HL-60 (cell line): ENCODE measurements around the gene NEDD8.

ENCODE experiments used
- DNase-seq, 2 experiments: peaks; one replicate each; pipeline ENCODE4 v3.0.0-alpha.2; 2010 to 2020; ENCODE audit warnings: low read depth in 1 of 2, low spot score in 1 of 2
- H3K27ac ChIP-seq: fragments of 250-450 bp; sonication (Bioruptor Pico); replicated peaks from 2 replicates; pipeline ENCODE4 v1.5.1; 2020; ENCODE audit warnings: mild to moderate bottlenecking, moderate library complexity
- H3K27me3 ChIP-seq: fragments of 250-450 bp; sonication (Bioruptor Pico); 2 replicates; pipeline ENCODE4 v1.5.1; 2021; ENCODE audit warnings: mild to moderate bottlenecking, moderate library complexity; ENCODE audit not compliant: insufficient read depth, poor library complexity, severe bottlenecking
- H3K4me3 ChIP-seq: replicated peaks from 2 replicates; pipeline ENCODE4 v1.5.1; 2011; ENCODE audit warnings: mild to moderate bottlenecking, control low read depth, low read length; ENCODE audit not compliant: insufficient read depth
- GABPA ChIP-seq: IDR thresholded peaks from 2 replicates; pipeline ENCODE4 v1.6.1; 2012; ENCODE audit warnings: low read depth
- POLR2AphosphoS5 ChIP-seq: IDR thresholded peaks from 2 replicates; pipeline ENCODE4 v1.6.1; 2012; ENCODE audit warnings: low read depth
- SPI1 ChIP-seq: IDR thresholded peaks from 2 replicates; pipeline ENCODE4 v1.6.1; 2012; ENCODE audit warnings: low read depth, mild to moderate bottlenecking, borderline replicate concordance
- TF ChIP-seq, protein P1 (sequence below): IDR thresholded peaks from one replicate; pipeline ENCODE4 v1.5.1; 2011; ENCODE audit warnings: low read length, control low read depth, inconsistent platforms; ENCODE audit not compliant: insufficient read depth
- TF ChIP-seq, protein P2 (sequence below): IDR thresholded peaks from 2 replicates; pipeline ENCODE4 v1.6.1; 2012; ENCODE audit warnings: low read depth; ENCODE audit not compliant: insufficient replicate concordance

NEDD8 gene

DNA sequence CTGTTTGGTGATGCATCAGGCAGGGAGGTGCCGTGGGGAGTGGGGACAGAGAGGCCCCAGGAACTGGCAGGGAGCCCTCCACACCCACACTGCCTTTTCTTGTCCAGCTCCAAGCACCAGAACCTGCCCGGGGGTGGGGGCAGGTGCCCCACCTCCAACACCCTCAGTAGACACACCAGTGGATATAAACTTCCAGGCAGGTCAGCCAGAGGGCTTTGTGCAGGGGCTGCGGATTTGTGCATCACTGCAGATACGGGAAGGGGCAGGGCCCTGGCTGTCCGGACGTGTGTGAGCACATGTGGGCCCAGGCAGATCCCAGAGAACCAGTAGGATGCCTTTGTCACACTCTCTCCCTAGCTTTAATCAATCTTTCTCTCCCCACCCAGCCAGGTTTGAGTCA, 32.1 kb upstream of the NEDD8 start:
- Histone ChIP-seq H3K27ac (no peak overlapping the region), H3K27me3 (no peaks in the 10 kb centered on the region), H3K4me3 (no peak overlapping the region)
- DNase-seq, result no peak
- TF ChIP-seq, protein P1, sequence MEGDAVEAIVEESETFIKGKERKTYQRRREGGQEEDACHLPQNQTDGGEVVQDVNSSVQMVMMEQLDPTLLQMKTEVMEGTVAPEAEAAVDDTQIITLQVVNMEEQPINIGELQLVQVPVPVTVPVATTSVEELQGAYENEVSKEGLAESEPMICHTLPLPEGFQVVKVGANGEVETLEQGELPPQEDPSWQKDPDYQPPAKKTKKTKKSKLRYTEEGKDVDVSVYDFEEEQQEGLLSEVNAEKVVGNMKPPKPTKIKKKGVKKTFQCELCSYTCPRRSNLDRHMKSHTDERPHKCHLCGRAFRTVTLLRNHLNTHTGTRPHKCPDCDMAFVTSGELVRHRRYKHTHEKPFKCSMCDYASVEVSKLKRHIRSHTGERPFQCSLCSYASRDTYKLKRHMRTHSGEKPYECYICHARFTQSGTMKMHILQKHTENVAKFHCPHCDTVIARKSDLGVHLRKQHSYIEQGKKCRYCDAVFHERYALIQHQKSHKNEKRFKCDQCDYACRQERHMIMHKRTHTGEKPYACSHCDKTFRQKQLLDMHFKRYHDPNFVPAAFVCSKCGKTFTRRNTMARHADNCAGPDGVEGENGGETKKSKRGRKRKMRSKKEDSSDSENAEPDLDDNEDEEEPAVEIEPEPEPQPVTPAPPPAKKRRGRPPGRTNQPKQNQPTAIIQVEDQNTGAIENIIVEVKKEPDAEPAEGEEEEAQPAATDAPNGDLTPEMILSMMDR, result no peak
- TF ChIP-seq, protein P2, sequence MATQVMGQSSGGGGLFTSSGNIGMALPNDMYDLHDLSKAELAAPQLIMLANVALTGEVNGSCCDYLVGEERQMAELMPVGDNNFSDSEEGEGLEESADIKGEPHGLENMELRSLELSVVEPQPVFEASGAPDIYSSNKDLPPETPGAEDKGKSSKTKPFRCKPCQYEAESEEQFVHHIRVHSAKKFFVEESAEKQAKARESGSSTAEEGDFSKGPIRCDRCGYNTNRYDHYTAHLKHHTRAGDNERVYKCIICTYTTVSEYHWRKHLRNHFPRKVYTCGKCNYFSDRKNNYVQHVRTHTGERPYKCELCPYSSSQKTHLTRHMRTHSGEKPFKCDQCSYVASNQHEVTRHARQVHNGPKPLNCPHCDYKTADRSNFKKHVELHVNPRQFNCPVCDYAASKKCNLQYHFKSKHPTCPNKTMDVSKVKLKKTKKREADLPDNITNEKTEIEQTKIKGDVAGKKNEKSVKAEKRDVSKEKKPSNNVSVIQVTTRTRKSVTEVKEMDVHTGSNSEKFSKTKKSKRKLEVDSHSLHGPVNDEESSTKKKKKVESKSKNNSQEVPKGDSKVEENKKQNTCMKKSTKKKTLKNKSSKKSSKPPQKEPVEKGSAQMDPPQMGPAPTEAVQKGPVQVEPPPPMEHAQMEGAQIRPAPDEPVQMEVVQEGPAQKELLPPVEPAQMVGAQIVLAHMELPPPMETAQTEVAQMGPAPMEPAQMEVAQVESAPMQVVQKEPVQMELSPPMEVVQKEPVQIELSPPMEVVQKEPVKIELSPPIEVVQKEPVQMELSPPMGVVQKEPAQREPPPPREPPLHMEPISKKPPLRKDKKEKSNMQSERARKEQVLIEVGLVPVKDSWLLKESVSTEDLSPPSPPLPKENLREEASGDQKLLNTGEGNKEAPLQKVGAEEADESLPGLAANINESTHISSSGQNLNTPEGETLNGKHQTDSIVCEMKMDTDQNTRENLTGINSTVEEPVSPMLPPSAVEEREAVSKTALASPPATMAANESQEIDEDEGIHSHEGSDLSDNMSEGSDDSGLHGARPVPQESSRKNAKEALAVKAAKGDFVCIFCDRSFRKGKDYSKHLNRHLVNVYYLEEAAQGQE, result no peak
- no peak for TF ChIP-seq GABPA

DNA sequence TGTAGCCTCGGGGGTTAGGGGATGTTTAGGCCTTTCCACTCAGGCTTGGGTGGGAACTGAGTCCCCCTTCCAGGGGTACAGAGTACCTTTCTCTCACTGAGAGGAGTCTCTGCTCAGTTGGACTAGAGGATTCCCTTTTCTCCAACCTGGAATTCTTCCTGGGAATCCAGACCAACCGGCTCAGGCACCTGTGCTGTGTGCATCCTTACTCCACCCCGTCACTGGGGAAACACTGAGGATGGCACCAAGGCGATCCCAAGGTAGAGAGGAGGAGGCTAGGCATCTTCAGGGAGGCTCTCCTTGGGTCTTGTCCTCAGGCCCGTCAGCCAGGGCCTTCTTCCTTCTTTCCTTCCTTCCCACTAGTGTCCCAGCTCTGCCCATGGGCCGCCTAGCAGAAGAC, 31.7 kb upstream of the NEDD8 start:
- TF ChIP-seq GABPA (no peak), POLR2AphosphoS5 (no peak), SPI1 (no peak)
- TF ChIP-seq, protein P2, result no peak
- TF ChIP-seq, protein P1, result no peak
- no peak overlapping the region for H3K4me3 ChIP-seq
- H3K27ac ChIP-seq, result no peak overlapping the region
- no peaks in the 10 kb centered on the region for H3K27me3 ChIP-seq
- no peak for DNase-seq

DNA sequence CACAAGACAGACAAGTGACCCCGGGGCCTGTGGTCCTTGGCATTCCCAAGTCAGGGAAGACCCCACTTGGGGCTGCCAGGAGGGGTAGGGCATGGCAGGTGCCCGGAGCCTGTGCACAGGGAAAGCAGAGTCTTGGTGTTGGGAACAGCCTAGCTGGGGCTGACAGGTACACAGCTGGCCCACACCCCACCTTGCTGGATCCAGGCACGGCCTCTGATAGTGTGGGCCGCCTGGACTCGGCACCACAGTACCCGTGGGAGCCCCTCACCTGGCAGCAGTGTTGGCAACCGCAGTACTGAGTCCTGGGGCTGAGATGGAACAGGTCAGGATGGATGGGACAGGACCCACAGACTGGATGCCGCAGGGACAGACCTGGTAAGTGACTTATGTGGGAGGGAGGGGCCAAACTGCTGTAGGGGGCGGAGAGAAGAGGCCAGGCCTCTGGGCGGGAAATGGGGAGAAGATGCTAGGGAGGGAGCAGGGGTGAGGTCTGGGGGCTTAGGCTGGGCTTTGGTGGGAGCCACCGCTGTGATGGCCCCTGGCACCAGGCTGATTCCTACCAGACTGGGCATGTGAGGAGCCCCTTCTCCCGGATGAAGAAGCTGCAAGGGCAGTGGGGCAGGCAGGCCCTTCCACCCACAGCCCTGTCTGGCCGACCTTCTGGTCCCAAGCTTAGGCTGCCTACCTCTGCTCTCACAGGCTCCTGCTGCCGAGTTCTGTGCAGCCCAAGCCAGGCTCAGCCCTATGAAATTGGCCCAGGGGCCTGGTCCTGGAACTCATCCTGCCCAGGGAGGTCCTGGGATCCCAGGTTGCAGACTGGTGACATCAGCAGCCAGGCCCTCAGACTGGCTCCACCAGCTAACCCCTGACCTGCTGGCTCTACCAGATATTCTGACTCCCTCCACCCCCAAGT, 30.9 kb upstream of the NEDD8 start, which contains the start of gene TGM1:
Gene TGM1, minus strand, starts transcription at position 357 of the 913 bp plus-strand sequence. CDS start 825 bp downstream, outside the sequence.
- Histone ChIP-seq H3K27me3 (no peaks in the 10 kb centered on the region), H3K4me3 (no peak within 1 kb of the TSS), H3K27ac (no peak within 1 kb of the TSS)
- DNase-seq, result no peak
- TF ChIP-seq GABPA (no peak), SPI1 (no peak), POLR2AphosphoS5 (no peak)
- TF ChIP-seq, protein P2, result no peak
- TF ChIP-seq, protein P1, result no peak
